ENCODE data around the gene NACAD. TPM values are rescaled to one million over a fixed set of nuclear protein-coding genes. Genes with fewer than 3 reads are reported as not detected.

Gene NACAD
- polyA plus RNA-seq, 1 donor from 2014 or later, result 14.5 TPM

DNA sequence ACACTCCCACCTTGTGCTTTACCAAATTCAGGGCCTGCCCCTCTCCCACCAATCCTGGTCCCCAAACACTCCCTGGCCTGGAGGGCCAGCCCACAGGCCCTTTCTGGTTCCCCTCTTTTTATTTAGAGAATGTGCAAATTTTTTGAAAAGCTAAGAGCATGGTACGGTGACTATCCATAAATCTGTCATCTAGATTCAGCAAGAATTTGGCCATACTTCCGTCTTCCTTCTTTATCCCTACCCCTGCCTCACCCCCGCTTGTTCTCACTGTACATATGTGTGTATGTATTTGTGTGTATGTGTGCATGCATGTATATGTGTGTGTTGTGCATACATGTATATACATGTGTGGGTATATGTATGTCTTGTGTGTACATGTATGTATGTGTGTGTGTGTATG is 30.8 kb upstream of the NACAD start:
- Histone ChIP-seq H3K27me3 (ENCODE audit: insufficient read depth, low read depth, low read length) (no peaks in the 10 kb centered on the region), H3F3A (ENCODE audit: insufficient read depth, low read length, poor library complexity, severe bottlenecking) (no peaks in the 10 kb centered on the region)

DNA sequence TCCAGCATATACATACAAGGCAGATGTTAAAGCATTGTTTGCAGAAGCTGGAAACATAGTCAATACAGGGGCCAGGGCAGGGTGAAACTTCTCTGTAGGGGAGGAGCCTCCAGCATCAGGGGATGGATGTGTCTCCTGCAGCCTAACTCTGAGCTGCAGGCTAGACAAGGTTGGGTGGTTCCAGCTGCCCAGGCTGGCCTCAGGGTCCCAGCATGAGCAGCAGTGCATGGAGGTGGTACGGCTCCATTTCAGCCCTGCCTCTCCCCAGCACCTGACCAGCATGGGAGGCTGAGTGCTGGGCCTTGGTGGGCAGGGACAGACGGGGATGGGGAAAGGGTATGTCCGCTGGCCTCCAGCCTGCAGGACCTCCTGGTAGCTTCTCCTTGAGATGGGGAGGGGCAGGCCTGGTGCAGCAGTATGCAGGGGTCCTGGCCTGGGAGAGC is 30.1 kb upstream of the NACAD start:
- H2AFZ ChIP-seq (ENCODE audit: low read depth, low read length), result no peak overlapping the region
- no peaks in the 10 kb centered on the region for H3F3A ChIP-seq (ENCODE audit: insufficient read depth, low read length, poor library complexity, severe bottlenecking)
- TF ChIP-seq RAD21 (conservative IDR thresholded peaks at IDR 0.05), result no peak
- TF ChIP-seq SMC3 (conservative IDR thresholded peaks at IDR 0.05; ENCODE audit: poor library complexity), result no peak
- TF ChIP-seq, protein P1, sequence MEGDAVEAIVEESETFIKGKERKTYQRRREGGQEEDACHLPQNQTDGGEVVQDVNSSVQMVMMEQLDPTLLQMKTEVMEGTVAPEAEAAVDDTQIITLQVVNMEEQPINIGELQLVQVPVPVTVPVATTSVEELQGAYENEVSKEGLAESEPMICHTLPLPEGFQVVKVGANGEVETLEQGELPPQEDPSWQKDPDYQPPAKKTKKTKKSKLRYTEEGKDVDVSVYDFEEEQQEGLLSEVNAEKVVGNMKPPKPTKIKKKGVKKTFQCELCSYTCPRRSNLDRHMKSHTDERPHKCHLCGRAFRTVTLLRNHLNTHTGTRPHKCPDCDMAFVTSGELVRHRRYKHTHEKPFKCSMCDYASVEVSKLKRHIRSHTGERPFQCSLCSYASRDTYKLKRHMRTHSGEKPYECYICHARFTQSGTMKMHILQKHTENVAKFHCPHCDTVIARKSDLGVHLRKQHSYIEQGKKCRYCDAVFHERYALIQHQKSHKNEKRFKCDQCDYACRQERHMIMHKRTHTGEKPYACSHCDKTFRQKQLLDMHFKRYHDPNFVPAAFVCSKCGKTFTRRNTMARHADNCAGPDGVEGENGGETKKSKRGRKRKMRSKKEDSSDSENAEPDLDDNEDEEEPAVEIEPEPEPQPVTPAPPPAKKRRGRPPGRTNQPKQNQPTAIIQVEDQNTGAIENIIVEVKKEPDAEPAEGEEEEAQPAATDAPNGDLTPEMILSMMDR (IDR thresholded peaks at IDR 0.05; ENCODE audit: poor library complexity, severe bottlenecking), result no peak
- TF ChIP-seq MXI1 (conservative IDR thresholded peaks at IDR 0.05; ENCODE audit: poor library complexity, severe bottlenecking), result no peak
- TF ChIP-seq EP300 (conservative IDR thresholded peaks at IDR 0.05; ENCODE audit: poor library complexity, severe bottlenecking), result no peak
- no peak for TF ChIP-seq POLR2AphosphoS5 (IDR thresholded peaks at IDR 0.05)
- TF ChIP-seq TAF1 (IDR thresholded peaks at IDR 0.05; ENCODE audit: low read depth), result no peak
- TF ChIP-seq, protein P2, sequence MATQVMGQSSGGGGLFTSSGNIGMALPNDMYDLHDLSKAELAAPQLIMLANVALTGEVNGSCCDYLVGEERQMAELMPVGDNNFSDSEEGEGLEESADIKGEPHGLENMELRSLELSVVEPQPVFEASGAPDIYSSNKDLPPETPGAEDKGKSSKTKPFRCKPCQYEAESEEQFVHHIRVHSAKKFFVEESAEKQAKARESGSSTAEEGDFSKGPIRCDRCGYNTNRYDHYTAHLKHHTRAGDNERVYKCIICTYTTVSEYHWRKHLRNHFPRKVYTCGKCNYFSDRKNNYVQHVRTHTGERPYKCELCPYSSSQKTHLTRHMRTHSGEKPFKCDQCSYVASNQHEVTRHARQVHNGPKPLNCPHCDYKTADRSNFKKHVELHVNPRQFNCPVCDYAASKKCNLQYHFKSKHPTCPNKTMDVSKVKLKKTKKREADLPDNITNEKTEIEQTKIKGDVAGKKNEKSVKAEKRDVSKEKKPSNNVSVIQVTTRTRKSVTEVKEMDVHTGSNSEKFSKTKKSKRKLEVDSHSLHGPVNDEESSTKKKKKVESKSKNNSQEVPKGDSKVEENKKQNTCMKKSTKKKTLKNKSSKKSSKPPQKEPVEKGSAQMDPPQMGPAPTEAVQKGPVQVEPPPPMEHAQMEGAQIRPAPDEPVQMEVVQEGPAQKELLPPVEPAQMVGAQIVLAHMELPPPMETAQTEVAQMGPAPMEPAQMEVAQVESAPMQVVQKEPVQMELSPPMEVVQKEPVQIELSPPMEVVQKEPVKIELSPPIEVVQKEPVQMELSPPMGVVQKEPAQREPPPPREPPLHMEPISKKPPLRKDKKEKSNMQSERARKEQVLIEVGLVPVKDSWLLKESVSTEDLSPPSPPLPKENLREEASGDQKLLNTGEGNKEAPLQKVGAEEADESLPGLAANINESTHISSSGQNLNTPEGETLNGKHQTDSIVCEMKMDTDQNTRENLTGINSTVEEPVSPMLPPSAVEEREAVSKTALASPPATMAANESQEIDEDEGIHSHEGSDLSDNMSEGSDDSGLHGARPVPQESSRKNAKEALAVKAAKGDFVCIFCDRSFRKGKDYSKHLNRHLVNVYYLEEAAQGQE (IDR thresholded peaks at IDR 0.05; ENCODE audit: borderline replicate concordance), result no peak
- no peak for TF ChIP-seq EZH2 (IDR thresholded peaks at IDR 0.05; ENCODE audit: borderline replicate concordance, insufficient read depth, low read length, poor library complexity, severe bottlenecking)
- H3K27ac ChIP-seq (ENCODE audit: low read length), result no peak overlapping the region
- no peak overlapping the region for H3K4me3 ChIP-seq (ENCODE audit: low read length)
- H3K9me2 ChIP-seq (ENCODE audit: insufficient read depth, low read length), result no peaks in the 10 kb centered on the region
- H3K27me3 ChIP-seq (ENCODE audit: insufficient read depth, low read depth, low read length), result no peaks in the 10 kb centered on the region
- no peaks in the 10 kb centered on the region for H4K20me1 ChIP-seq (ENCODE audit: insufficient read depth)
- H3K9me3 ChIP-seq (ENCODE audit: low read length), result no peaks in the 10 kb centered on the region
- no peaks in the 10 kb centered on the region for H3K36me3 ChIP-seq (ENCODE audit: insufficient read depth, low read length)
- no peak overlapping the region for H3K9ac ChIP-seq (ENCODE audit: low read length)
- H3K79me2 ChIP-seq (replicated peaks; ENCODE audit: insufficient read depth, low read length), result no peaks in the 10 kb centered on the region
- H3K4me2 ChIP-seq (ENCODE audit: low read length), result no peak overlapping the region

More for the DNA sequence above, 30.8 kb upstream of the NACAD start:
- Histone ChIP-seq H3K4me2 (ENCODE audit: low read length) (no peak overlapping the region), H4K20me1 (ENCODE audit: insufficient read depth) (no peaks in the 10 kb centered on the region), H3K27ac (ENCODE audit: low read length) (no peak overlapping the region), H3K79me2 (replicated peaks; ENCODE audit: insufficient read depth, low read length) (no peaks in the 10 kb centered on the region), H3K36me3 (ENCODE audit: insufficient read depth, low read length) (no peaks in the 10 kb centered on the region), H3K9me2 (ENCODE audit: insufficient read depth, low read length) (no peaks in the 10 kb centered on the region), H2AFZ (ENCODE audit: low read depth, low read length) (no peak overlapping the region), H3K9ac (ENCODE audit: low read length) (no peak overlapping the region), H3K4me3 (ENCODE audit: low read length) (no peak overlapping the region), H3K9me3 (ENCODE audit: low read length) (no peaks in the 10 kb centered on the region)
- TF ChIP-seq POLR2AphosphoS5 (IDR thresholded peaks at IDR 0.05) (no peak), MXI1 (conservative IDR thresholded peaks at IDR 0.05; ENCODE audit: poor library complexity, severe bottlenecking) (no peak), TAF1 (IDR thresholded peaks at IDR 0.05; ENCODE audit: low read depth) (no peak), EP300 (conservative IDR thresholded peaks at IDR 0.05; ENCODE audit: poor library complexity, severe bottlenecking) (no peak), RAD21 (conservative IDR thresholded peaks at IDR 0.05) (no peak), EZH2 (IDR thresholded peaks at IDR 0.05; ENCODE audit: borderline replicate concordance, insufficient read depth, low read length, poor library complexity, severe bottlenecking) (no peak), SMC3 (conservative IDR thresholded peaks at IDR 0.05; ENCODE audit: poor library complexity) (no peak)
- TF ChIP-seq, protein P1 (IDR thresholded peaks at IDR 0.05; ENCODE audit: poor library complexity, severe bottlenecking), result no peak
- TF ChIP-seq, protein P2 (IDR thresholded peaks at IDR 0.05; ENCODE audit: borderline replicate concordance), result no peak
